Tibial artery (tissue), 4 donors: ENCODE data around the gene EWSR1.
"Not testable (repeated sequence)": the region's sequence is repeated elsewhere in the genome, so short reads cannot be mapped to it uniquely, and the experiment has no call there.

Experiments used
- DNase-seq, 2 donors: peaks; one replicate each; pipeline ENCODE4 v3.0.0-alpha.2; 2019
- H3K27ac ChIP-seq, 2 donors: fragments of 200-600 bp; sonication (generic) in 1 of 2; 1 replicate in 1 of 2; 2 replicates in 1 of 2; pipeline ENCODE4 v1.5.1; 2018 to 2019; ENCODE audit warnings: mild to moderate bottlenecking in 1 of 2
- H3K27me3 ChIP-seq, 2 donors: fragments of 200-600 bp; sonication (generic) in 1 of 2; one replicate each; pipeline versions ENCODE4 v1.5.1 to v1.6.0; 2016 to 2019
- H3K36me3 ChIP-seq, 3 donors: fragments of 200-600 bp; sonication (generic) in 2 of 3; one replicate each; pipeline ENCODE4 v1.5.1; 2016 to 2019; ENCODE audit warnings: mild to moderate bottlenecking in 2 of 3
- H3K4me1 ChIP-seq, 4 donors: fragments of 200-600 bp; sonication (generic) in 2 of 4; 1 replicate in 3 of 4; 2 replicates in 1 of 4; pipeline ENCODE4 v1.5.1; 2016 to 2019
- H3K4me3 ChIP-seq, 2 donors: fragments of 200-600 bp; sonication (generic) in 1 of 2; 1 replicate in 1 of 2; 2 replicates in 1 of 2; pipeline ENCODE4 v1.5.1; 2018 to 2019; ENCODE audit warnings: mild to moderate bottlenecking in 2 of 2
- H3K9me3 ChIP-seq, 3 donors: fragments of 200-600 bp; sonication (generic) in 1 of 3; one replicate each; pipeline ENCODE4 v1.5.1; 2016 to 2019
- CTCF ChIP-seq, 2 experiments: fragments of 200-600 bp in 1 of 2; fragments of 450-650 bp in 1 of 2; IDR thresholded peaks; one replicate each; pipeline ENCODE4 v1.5.1; 2017 to 2019; ENCODE audit warnings: antibody characterized with exemption in 2 of 2, mild to moderate bottlenecking in 1 of 2, moderate library complexity in 1 of 2
- intact Hi-C: fragments of 100-400 bp; cut with DNase I; formaldehyde crosslinking; loops from one replicate; pipeline ENCODE4 v1.15.0; 2023; ENCODE audit warnings: low total_unique reads

Gene EWSR1

DNA sequence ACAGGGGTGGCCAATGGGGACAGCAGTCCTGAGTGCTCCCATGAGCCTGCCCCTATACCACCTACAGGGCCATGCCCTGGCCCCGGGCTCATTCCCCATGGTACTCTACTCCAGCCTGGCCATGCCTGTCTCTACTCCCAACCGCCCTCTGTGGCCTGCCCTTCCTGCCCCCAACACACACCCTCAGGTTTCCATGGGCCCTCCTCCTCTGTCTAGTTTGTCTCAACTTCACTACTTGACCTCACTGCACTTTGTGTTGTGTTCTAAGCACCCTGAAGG is 73.7 kb downstream of the EWSR1 start:
- no peaks in the 10 kb centered on the region for H3K9me3 ChIP-seq
- H3K4me3 ChIP-seq = no peak overlapping the region
- no peak overlapping the region for H3K27ac ChIP-seq
- peaks cover 0 to 18% (median 0%) of the 10 kb centered on the region in 4 donors for H3K4me1 ChIP-seq
- peaks cover 57 to 93% (median 83%) of the 10 kb centered on the region in 3 donors for H3K36me3 ChIP-seq
- no peak for TF ChIP-seq CTCF (IDR thresholded peaks at IDR 0.05)
- H3K27me3 ChIP-seq = no peaks in the 10 kb centered on the region
- DNase-seq = no peak
- intact Hi-C loops = no loop called here

DNA sequence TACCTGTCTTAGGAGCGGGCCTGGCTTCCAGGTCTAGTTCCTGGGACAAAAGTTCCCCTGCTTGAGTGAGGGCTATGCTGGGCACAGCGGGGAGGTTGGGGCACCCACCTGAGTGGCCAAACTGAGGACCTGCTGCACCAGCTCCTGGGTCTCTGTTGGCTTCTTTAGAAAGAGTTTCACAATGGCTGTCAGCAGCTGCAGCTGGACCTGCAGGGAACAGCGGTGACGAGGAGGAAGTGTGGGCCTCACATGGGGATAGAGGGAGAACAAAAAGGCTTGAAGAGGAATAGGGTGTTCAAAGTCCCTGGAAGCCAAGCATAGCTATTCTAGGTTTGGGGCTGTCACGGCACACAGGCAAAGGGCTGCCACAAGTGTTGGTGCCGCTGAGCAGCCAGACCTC is 74.1 kb downstream of the EWSR1 start:
- DNase-seq = no peak
- H3K9me3 ChIP-seq = no peaks in the 10 kb centered on the region
- TF ChIP-seq CTCF (IDR thresholded peaks at IDR 0.05) = no peak
- no peak overlapping the region for H3K4me3 ChIP-seq
- no peaks in the 10 kb centered on the region for H3K27me3 ChIP-seq
- peaks cover 0 to 21% (median 0%) of the 10 kb centered on the region in 4 donors for H3K4me1 ChIP-seq
- no peak overlapping the region for H3K27ac ChIP-seq
- intact Hi-C loops = no loop called here
- peaks cover 60 to 93% (median 83%) of the 10 kb centered on the region in 3 donors for H3K36me3 ChIP-seq

GRCh38 chr22:29342577-29343312 is 74.7 kb downstream of the EWSR1 start:
- Histone ChIP-seq H3K4me3 (no peak overlapping the region), H3K9me3 (no peaks in the 10 kb centered on the region), H3K4me1 (peaks cover 0 to 24% (median 0%) of the 10 kb centered on the region in 4 donors), H3K27ac (no peak overlapping the region), H3K36me3 (peaks cover 64 to 93% (median 83%) of the 10 kb centered on the region in 3 donors), H3K27me3 (no peaks in the 10 kb centered on the region)
- DNase-seq = no peak
- intact Hi-C loops = no loop called here
- TF ChIP-seq CTCF (IDR thresholded peaks at IDR 0.05) = no peak

- Histone ChIP-seq H3K27me3 (no peaks in the 10 kb centered on the region), H3K4me3 (no peak overlapping the region), H3K36me3 (peaks cover 70 to 93% (median 83%) of the 10 kb centered on the region in 3 donors), H3K27ac (no peak overlapping the region), H3K4me1 (peaks cover 0 to 24% (median 0%) of the 10 kb centered on the region in 4 donors), H3K9me3 (no peaks in the 10 kb centered on the region)
- DNase-seq = no peak
- intact Hi-C loops = no loop called here
- TF ChIP-seq CTCF (IDR thresholded peaks at IDR 0.05) = no peak
Observed at GRCh38 chr22:29343313-29343805, 75.3 kb downstream of the EWSR1 start.

DNA sequence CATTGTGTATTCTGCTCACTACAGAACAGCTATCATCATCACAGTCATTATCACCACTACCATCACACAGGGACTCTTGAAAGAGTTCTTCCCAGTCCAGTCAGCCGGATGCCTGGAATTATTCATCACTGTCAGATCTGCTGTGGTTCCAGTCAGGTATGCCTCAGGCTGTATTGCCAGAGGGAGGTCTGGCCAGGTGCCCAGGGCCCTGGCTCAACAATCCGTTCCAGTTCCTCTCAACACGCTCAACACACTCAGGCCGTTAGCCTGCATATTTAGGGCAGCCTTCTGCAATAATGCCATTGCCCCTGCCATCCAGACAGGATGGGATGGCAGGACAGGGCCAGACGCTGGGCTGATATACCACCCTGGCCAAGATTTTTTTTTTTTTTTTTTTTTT is 76.1 kb downstream of the EWSR1 start:
- no peaks in the 10 kb centered on the region for H3K27me3 ChIP-seq
- no peak overlapping the region for H3K4me3 ChIP-seq
- no peak for TF ChIP-seq CTCF (IDR thresholded peaks at IDR 0.05)
- no peak for DNase-seq
- H3K9me3 ChIP-seq = no peaks in the 10 kb centered on the region
- intact Hi-C loops = no loop called here
- peaks cover 64 to 93% (median 83%) of the 10 kb centered on the region in 3 donors for H3K36me3 ChIP-seq
- H3K4me1 ChIP-seq = peaks cover 0 to 24% (median 0%) of the 10 kb centered on the region in 4 donors
- no peak overlapping the region for H3K27ac ChIP-seq

DNA sequence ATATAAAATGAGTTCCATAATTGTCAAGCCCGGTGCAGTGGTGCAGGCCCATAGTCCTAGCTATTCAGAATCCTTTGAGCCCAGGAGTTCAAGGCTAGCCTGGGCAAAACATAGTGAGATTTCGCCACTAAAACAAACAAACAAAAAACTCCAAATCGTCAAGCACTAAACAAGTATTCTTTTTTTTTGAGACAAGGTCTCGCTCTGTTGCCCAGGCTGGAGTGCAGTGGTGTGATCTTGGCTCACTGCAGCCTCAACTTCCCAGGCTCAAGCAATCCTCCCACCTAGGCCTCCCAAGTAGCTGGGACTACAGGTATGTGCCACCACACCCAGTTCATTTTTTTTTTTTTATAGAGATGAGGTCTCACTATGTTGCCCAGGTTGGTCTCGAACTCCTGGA is 76.8 kb downstream of the EWSR1 start:
- H3K27me3 ChIP-seq, H3K27ac ChIP-seq, intact Hi-C loops, H3K4me3 ChIP-seq, DNase-seq, H3K9me3 ChIP-seq: not testable (repeated sequence)
- peaks cover 62 to 93% (median 83%) of the 10 kb centered on the region in 3 donors for H3K36me3 ChIP-seq
- H3K4me1 ChIP-seq = peaks cover 0 to 24% (median 0%) of the 10 kb centered on the region in 4 donors
